ENCODE measurements around the gene EYA2.

DNA sequence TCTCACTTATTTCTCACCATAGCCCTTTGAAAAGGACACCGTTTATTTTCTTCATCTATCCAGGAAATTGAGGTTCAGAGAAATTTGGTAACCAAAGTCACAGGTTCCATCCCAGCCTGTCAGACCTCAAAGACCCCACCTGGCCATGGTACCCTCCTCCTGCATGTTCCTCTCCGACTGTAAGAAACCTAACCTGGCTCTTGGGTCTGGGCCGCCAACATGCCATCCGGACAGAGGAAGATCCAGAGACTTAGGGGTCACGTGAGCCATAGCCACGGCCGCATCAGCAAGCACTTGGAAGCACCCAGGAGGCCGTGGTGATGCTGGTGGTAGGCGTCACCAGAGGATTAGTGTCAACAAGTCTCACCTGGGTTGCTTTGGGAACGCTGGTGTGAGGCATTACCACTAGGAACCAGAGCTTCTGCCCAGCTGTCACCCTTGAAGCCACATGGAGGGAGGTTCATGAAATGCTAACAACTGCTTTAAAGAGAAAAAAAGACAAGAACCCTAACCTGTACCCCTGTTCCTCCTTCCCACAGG lies 177.1 kb downstream of the EYA2 start:
- TF ChIP-seq POLR2AphosphoS5 (IDR thresholded peaks at IDR 0.05; ENCODE audit: low read depth, low read length) (no peak), POLR2A (IDR thresholded peaks at IDR 0.05; ENCODE audit: low read depth, low read length) (no peak)
